ENCODE data around the gene KBTBD4.
"Not testable (repeated sequence)": the region's sequence is repeated elsewhere in the genome, so short reads cannot be mapped to it uniquely, and the experiment has no call there.

The KBTBD4 gene

GRCh38 chr11:47565340-47566148 lies 13.2 kb downstream of the KBTBD4 start, which contains the start of gene PTPMT1:
PTPMT1 (plus strand) TSS chr11:47565599; CDS start chr11:47565623, 24 bp downstream.
- peaks cover 25% of the 10 kb centered on the region for H3K36me3 ChIP-seq
- peak; percentile 84 for DNase-seq
- H3K4me3 ChIP-seq (ENCODE audit: low read depth, low read length): peak within 1 kb of the TSS; percentile 67
- TF ChIP-seq, protein P1, sequence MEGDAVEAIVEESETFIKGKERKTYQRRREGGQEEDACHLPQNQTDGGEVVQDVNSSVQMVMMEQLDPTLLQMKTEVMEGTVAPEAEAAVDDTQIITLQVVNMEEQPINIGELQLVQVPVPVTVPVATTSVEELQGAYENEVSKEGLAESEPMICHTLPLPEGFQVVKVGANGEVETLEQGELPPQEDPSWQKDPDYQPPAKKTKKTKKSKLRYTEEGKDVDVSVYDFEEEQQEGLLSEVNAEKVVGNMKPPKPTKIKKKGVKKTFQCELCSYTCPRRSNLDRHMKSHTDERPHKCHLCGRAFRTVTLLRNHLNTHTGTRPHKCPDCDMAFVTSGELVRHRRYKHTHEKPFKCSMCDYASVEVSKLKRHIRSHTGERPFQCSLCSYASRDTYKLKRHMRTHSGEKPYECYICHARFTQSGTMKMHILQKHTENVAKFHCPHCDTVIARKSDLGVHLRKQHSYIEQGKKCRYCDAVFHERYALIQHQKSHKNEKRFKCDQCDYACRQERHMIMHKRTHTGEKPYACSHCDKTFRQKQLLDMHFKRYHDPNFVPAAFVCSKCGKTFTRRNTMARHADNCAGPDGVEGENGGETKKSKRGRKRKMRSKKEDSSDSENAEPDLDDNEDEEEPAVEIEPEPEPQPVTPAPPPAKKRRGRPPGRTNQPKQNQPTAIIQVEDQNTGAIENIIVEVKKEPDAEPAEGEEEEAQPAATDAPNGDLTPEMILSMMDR (IDR thresholded peaks at IDR 0.05; ENCODE audit: low read depth, low read length): no peak
- no peaks in the 10 kb centered on the region for H3K27me3 ChIP-seq (ENCODE audit: insufficient read depth, low read depth, severe bottlenecking)
- peak within 1 kb of the TSS; percentile 91 for H3K27ac ChIP-seq
- no peaks in the 10 kb centered on the region for H3K9me3 ChIP-seq (ENCODE audit: severe bottlenecking)

- no peaks in the 10 kb centered on the region for H3K9me3 ChIP-seq (ENCODE audit: severe bottlenecking)
- DNase-seq: no peak
- TF ChIP-seq, protein P1 (IDR thresholded peaks at IDR 0.05; ENCODE audit: low read depth, low read length): no peak
- peaks cover 22% of the 10 kb centered on the region for H3K36me3 ChIP-seq
- H3K27me3 ChIP-seq (ENCODE audit: insufficient read depth, low read depth, severe bottlenecking): no peaks in the 10 kb centered on the region
- H3K27ac ChIP-seq: peak overlapping the region; percentile 91
- peak overlapping the region; percentile 67 for H3K4me3 ChIP-seq (ENCODE audit: low read depth, low read length)
Observed at GRCh38 chr11:47564933-47565339, 13.8 kb downstream of the KBTBD4 start.

DNA sequence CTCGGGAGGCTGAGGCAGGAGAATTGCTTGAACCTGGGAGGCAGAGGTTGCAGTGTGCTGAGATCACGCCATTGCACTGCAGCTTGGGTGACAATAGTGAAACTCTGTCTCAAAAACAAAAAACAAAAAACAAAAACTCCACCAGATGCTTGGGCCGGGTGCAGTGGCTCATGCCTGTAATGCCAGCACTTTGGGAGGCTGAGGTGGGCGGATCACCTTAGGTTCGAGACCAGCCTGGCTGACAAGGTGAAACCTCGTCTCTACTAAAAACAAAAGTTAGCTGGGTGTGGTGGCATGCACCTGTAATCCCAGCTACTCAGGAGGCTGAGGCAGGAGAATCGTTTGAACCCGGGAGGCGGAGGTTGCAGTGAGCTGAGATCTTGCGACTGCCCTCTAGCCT lies 14.4 kb downstream of the KBTBD4 start:
- not testable (repeated sequence) for H3K4me3 ChIP-seq (ENCODE audit: low read depth, low read length); DNase-seq; H3K9me3 ChIP-seq (ENCODE audit: severe bottlenecking); H3K27ac ChIP-seq; H3K27me3 ChIP-seq (ENCODE audit: insufficient read depth, low read depth, severe bottlenecking)
- H3K36me3 ChIP-seq: peaks cover 16% of the 10 kb centered on the region

GRCh38 chr11:47562393-47562792 lies 16.4 kb downstream of the KBTBD4 start:
- H3K9me3 ChIP-seq (ENCODE audit: severe bottlenecking); H3K36me3 ChIP-seq; H3K27ac ChIP-seq; H3K27me3 ChIP-seq (ENCODE audit: insufficient read depth, low read depth, severe bottlenecking); H3K4me3 ChIP-seq (ENCODE audit: low read depth, low read length); DNase-seq: not testable (repeated sequence)

DNA sequence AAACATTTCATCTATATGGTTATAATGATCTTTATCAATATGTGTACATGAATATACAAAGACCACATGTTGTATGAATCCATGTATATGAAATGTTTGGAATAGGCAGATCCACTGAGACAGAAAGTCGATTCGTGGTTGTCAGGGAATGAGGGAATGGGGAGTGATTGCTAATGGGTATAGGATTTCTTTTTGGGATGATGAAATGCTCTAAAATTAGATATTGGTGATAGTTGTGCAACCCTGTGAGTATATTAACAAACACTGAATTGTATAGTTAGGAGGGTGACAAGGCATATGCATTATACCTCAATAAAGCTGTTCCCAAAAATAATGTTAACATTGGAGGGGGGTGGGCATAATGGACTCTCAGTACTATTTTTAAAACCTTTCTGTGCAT lies 18.3 kb downstream of the KBTBD4 start:
- H3K36me3 ChIP-seq: no peaks in the 10 kb centered on the region
- TF ChIP-seq, protein P1 (IDR thresholded peaks at IDR 0.05; ENCODE audit: low read depth, low read length): no peak
- H3K9me3 ChIP-seq (ENCODE audit: severe bottlenecking): no peaks in the 10 kb centered on the region
- no peak overlapping the region for H3K27ac ChIP-seq
- no peak for DNase-seq
- no peak overlapping the region for H3K4me3 ChIP-seq (ENCODE audit: low read depth, low read length)
- no peaks in the 10 kb centered on the region for H3K27me3 ChIP-seq (ENCODE audit: insufficient read depth, low read depth, severe bottlenecking)

DNA sequence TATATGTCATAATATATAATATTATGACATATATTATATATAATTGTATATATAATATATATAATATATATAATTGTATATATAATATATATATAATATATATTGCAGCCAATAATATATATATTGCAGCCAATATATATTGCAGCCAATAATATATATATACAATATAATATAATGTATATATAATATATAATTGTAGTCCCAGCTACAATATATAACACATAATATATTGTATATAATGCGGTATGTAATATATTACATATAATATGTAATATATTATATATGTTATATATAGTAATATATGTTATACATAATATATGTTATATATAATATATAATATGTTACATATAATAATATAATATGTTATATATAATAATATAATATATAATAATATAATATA lies 20.1 kb downstream of the KBTBD4 start:
- H3K36me3 ChIP-seq: no peaks in the 10 kb centered on the region
- no peak for DNase-seq
- no peaks in the 10 kb centered on the region for H3K27me3 ChIP-seq (ENCODE audit: insufficient read depth, low read depth, severe bottlenecking)
- H3K9me3 ChIP-seq (ENCODE audit: severe bottlenecking): no peaks in the 10 kb centered on the region
- no peak overlapping the region for H3K4me3 ChIP-seq (ENCODE audit: low read depth, low read length)
- TF ChIP-seq, protein P1 (IDR thresholded peaks at IDR 0.05; ENCODE audit: low read depth, low read length): no peak
- H3K27ac ChIP-seq: no peak overlapping the region

DNA sequence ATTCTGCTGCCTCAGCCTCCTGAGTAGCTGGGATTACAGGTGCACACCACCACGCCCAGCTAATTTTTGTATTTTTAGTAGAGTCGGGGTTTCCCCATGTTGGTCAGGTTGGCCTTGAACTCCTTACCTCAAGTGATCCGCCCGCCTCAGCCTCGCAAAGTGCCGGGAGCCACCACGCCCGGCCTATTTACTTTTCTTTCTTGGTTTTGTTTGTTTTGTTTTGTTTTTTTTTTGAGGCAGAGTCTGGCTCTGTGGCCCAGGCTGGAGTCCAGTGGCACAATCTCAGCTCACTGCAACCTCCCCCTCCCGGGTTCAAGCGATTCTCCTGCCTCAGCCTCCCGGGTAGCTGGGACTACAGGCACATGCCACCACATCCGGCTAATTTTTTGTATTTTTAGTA lies 21.8 kb downstream of the KBTBD4 start:
- H3K27ac ChIP-seq; H3K4me3 ChIP-seq (ENCODE audit: low read depth, low read length); H3K9me3 ChIP-seq (ENCODE audit: severe bottlenecking); DNase-seq; H3K27me3 ChIP-seq (ENCODE audit: insufficient read depth, low read depth, severe bottlenecking); H3K36me3 ChIP-seq: not testable (repeated sequence)

All from WERI-Rb-1 (cell line).